PC-9 (cell line): ENCODE data around the gene P2RX7.

ENCODE experiments used
- CTCF ChIP-seq: fragments of 200-600 bp; sonication (generic); conservative IDR thresholded peaks from 2 replicates; pipeline ENCODE4 v1.6.1; 2017; ENCODE audit warnings: mixed run types, antibody characterized with exemption, mild to moderate bottlenecking, moderate library complexity
- EZH2 ChIP-seq: fragments of 200-600 bp; sonication (generic); IDR thresholded peaks from 2 replicates; pipeline ENCODE4 v1.8.0; 2017; ENCODE audit warnings: antibody characterized with exemption, low read depth

GRCh38 chr12:121162384-121162783, 29.7 kb downstream of the P2RX7 start:
- TF ChIP-seq CTCF (no peak), EZH2 (no peak)
